ENCODE measurements around the gene ABLIM1.

The ABLIM1 gene

DNA sequence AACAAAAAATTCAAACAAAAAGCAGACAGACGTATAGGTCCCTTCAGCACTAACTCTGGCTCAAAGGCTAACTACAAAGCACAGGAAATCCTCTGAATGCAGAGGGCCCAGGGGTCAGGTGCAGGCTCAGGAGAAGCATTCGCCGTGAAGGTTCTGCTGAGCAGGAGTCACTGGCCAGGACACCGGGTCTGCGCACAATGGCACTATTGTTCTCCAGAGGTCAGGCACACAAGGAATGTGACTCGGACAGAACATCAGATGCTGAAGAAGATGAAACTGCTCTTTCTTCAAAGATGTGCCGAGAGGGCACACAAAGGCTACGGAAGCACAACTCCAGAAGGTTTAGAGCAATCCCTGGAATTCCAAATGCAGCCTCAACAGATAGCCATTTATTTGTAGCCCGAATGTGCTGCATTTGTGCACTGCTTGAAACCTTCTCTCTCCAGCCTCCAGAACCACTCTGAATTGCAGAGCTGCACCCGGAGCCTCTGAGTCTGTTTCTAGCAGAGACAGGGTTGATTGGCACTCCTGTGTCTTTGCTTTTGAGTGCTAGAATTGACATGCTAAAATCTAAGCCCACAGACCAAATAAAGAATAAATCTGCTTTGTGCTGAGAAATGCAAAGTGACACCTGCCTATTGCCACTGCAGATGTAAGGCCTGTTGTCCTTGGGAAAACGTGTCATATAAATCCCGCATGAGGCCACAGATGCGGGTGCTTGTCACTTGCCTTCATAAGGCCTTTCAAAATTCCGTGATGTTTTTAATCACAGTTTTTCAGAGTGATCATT is 168.4 kb downstream of the ABLIM1 start:
- no peaks in the 10 kb centered on the region for H3K27me3 ChIP-seq (ENCODE audit: control insufficient read depth in 1 of 2, insufficient read depth in 2 of 2, low read length in 2 of 2)
- H3K9me3 ChIP-seq (ENCODE audit: low read length), result no peaks in the 10 kb centered on the region
- H3K4me3 ChIP-seq (ENCODE audit: low read depth in 1 of 2, low read length in 2 of 2), result no peak overlapping the region
- H3K4me1 ChIP-seq (ENCODE audit: insufficient read depth, low read length), result peaks cover 15% of the 10 kb centered on the region
- no peak overlapping the region for H3K9ac ChIP-seq (ENCODE audit: low read length)
- peaks cover 4% of the 10 kb centered on the region for H3K36me3 ChIP-seq (ENCODE audit: insufficient read depth, low read length)
- H3K27ac ChIP-seq (ENCODE audit: low read depth, low read length), result no peak overlapping the region

DNA sequence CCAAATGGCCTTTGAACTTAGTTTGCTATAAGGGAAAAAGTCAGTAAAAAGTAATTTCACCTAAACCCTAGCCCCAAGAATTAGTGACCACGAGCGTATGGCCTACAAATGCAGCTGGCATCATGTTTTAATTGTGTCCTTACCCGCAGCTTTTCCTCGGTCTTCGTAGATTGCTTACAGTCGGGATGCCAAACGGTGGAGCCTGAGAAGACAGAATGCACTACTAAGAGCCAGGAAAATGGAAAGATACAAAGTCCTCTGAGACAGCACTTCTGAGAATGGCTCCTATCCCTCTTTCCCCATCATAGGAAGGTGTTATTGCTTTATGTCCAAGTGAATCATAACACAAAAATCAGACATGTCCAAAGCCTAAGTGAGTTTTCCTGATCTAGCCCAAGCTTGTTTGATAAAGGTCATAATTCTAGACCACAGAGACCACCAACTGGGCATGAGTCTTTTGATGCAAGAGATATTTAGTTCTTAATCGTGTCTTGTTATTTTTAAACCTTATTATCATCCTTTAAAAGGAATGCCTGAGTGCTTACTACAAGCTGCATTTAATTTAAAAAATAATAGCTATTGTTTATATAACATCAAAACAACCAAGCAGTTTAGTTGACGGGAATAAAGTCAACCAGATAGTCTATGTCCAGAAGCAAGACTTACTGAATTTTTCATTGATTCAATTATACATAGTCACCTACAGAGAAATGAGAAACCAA is 170.1 kb downstream of the ABLIM1 start:
- no peak overlapping the region for H3K9ac ChIP-seq (ENCODE audit: low read length)
- H3K4me1 ChIP-seq (ENCODE audit: insufficient read depth, low read length), result peaks cover 23% of the 10 kb centered on the region
- peaks cover 4% of the 10 kb centered on the region for H3K36me3 ChIP-seq (ENCODE audit: insufficient read depth, low read length)
- H3K9me3 ChIP-seq (ENCODE audit: low read length), result no peaks in the 10 kb centered on the region
- no peak overlapping the region for H3K27ac ChIP-seq (ENCODE audit: low read depth, low read length)
- H3K27me3 ChIP-seq (ENCODE audit: control insufficient read depth in 1 of 2, insufficient read depth in 2 of 2, low read length in 2 of 2), result no peaks in the 10 kb centered on the region
- no peak overlapping the region for H3K4me3 ChIP-seq (ENCODE audit: low read depth in 1 of 2, low read length in 2 of 2)

GRCh38 chr10:114486938-114487814 is 170.9 kb downstream of the ABLIM1 start:
- no peaks in the 10 kb centered on the region for H3K27me3 ChIP-seq (ENCODE audit: control insufficient read depth in 1 of 2, insufficient read depth in 2 of 2, low read length in 2 of 2)
- no peak overlapping the region for H3K4me3 ChIP-seq (ENCODE audit: low read depth in 1 of 2, low read length in 2 of 2)
- no peak overlapping the region for H3K9ac ChIP-seq (ENCODE audit: low read length)
- H3K27ac ChIP-seq (ENCODE audit: low read depth, low read length), result no peak overlapping the region
- no peaks in the 10 kb centered on the region for H3K9me3 ChIP-seq (ENCODE audit: low read length)
- peaks cover 25% of the 10 kb centered on the region for H3K4me1 ChIP-seq (ENCODE audit: insufficient read depth, low read length)
- H3K36me3 ChIP-seq (ENCODE audit: insufficient read depth, low read length), result peaks cover 4% of the 10 kb centered on the region

DNA sequence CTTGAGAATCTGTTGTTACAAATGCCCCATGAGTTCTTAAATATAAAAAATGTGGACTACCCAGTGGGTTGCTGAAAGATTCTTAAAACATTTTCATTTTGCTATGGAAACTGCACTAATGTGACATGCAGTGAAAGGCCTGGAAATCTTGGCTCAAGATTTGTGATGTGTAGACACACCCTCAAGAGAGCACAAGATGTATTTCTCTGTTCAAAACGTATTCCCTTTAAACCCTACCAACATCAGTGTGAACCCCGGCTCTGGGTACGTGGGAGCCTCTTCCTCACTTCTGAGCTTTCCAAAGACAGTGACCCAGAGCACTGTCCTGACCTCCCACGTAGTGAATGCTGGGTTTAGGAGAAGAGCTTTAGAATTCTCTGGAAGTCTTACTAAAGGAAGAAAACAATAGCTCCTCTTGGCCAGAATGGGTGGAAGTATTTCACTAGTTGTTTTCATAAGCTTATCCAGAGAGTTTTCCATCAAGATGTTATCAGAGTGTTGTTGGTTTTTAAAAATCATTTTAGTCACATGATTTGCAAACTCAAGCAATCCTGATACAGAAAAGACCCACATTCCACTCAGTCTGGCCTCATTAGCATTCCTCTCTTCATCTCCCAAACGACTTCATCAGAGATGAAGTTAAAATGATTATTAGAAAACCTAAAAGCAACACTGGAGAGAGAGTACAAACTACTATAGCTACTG is 172.2 kb downstream of the ABLIM1 start:
- peaks cover 26% of the 10 kb centered on the region for H3K4me1 ChIP-seq (ENCODE audit: insufficient read depth, low read length)

DNA sequence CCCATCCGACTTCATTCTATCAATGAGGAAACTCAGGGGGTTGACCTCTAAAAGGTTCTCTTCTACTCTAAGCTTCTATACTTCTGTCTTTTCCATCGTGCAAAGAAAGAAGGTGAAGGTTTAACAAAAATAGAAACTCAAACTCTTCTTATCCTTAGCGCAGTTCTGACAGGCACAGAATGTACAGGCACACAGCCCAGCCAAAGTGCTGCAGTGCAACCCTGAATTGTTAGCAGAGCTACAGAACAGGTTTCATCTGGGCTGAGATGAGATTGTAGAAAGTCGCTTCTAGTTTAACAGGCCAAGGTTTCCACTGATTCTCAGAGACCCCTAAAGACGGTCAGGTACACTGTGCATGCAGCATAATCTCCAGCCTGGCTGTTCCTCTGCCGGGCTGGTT is 174.5 kb downstream of the ABLIM1 start:
- H3K9me3 ChIP-seq (ENCODE audit: low read length), result no peaks in the 10 kb centered on the region
- peaks cover 26% of the 10 kb centered on the region for H3K4me1 ChIP-seq (ENCODE audit: insufficient read depth, low read length)
- no peaks in the 10 kb centered on the region for H3K27me3 ChIP-seq (ENCODE audit: control insufficient read depth in 1 of 2, insufficient read depth in 2 of 2, low read length in 2 of 2)
- no peak overlapping the region for H3K9ac ChIP-seq (ENCODE audit: low read length)
- H3K27ac ChIP-seq (ENCODE audit: low read depth, low read length), result no peak overlapping the region
- H3K36me3 ChIP-seq (ENCODE audit: insufficient read depth, low read length), result peaks cover 4% of the 10 kb centered on the region
- H3K4me3 ChIP-seq (ENCODE audit: low read depth in 1 of 2, low read length in 2 of 2), result no peak overlapping the region

More for the DNA sequence above, 172.2 kb downstream of the ABLIM1 start:
- peaks cover 4% of the 10 kb centered on the region for H3K36me3 ChIP-seq (ENCODE audit: insufficient read depth, low read length)
- no peak overlapping the region for H3K9ac ChIP-seq (ENCODE audit: low read length)
- H3K27ac ChIP-seq (ENCODE audit: low read depth, low read length), result no peak overlapping the region
- H3K27me3 ChIP-seq (ENCODE audit: control insufficient read depth in 1 of 2, insufficient read depth in 2 of 2, low read length in 2 of 2), result no peaks in the 10 kb centered on the region
- H3K4me3 ChIP-seq (ENCODE audit: low read depth in 1 of 2, low read length in 2 of 2), result no peak overlapping the region
- no peaks in the 10 kb centered on the region for H3K9me3 ChIP-seq (ENCODE audit: low read length)

DNA sequence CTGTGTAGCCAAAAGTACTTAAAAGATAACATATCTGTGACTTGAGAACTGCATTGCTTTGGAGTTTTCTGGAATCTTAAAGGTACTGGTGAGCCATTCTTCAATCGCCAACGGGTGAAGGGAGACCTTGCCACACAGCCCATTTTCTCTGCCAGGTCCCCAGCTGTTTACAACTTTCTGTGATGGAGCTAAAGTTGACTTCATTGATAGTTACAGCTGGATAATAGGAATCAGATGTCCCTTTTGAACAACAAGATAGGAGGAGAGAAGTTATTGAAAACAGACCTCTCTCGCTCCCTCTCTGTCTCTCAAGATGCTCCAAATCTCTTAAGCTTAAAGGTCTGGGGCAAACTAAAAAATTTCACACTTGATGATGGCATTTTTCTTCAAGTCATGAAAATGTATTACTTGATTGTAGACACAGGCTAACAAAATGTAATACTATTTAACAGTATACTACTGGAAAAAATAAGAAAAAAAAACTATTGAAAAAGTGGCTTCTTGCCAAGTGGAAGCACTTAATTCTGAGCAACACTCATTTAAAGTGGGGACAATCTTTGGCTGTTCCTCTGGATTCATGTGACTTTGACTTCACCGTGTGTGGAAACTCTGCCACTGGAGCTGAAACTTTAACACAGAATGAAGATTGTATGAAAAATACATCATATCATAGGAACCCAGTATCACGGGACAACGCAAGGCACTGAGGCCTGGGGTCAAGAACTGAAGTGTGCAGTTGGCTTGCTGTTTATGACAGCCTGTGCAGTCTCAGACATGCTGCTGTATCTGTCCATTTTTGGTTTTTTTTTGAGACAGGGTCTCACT is 175.4 kb downstream of the ABLIM1 start:
- no peak overlapping the region for H3K27ac ChIP-seq (ENCODE audit: low read depth, low read length)
- peaks cover 26% of the 10 kb centered on the region for H3K4me1 ChIP-seq (ENCODE audit: insufficient read depth, low read length)
- H3K36me3 ChIP-seq (ENCODE audit: insufficient read depth, low read length), result peaks cover 4% of the 10 kb centered on the region
- no peak overlapping the region for H3K4me3 ChIP-seq (ENCODE audit: low read depth in 1 of 2, low read length in 2 of 2)
- H3K9me3 ChIP-seq (ENCODE audit: low read length), result no peaks in the 10 kb centered on the region
- H3K9ac ChIP-seq (ENCODE audit: low read length), result no peak overlapping the region
- H3K27me3 ChIP-seq (ENCODE audit: control insufficient read depth in 1 of 2, insufficient read depth in 2 of 2, low read length in 2 of 2), result no peaks in the 10 kb centered on the region

DNA sequence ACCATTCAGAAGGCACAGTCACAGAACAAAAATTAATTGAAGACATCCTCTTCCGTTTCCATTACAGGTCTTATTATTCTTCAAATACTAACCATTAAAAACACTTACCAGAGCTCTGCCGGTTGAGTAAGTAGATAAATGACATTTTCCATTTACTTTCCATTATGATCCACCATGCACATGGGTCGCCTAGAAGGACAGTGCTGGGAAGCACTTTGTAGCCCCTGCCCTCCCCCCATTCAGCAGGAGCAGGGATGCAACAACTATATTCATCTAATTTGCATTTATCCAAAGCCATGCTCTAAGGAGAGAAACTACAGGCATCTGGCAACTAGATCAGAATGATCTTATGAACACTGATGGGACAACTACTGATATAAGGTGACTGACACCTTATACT is 177.0 kb downstream of the ABLIM1 start:
- Histone ChIP-seq H3K27me3 (ENCODE audit: control insufficient read depth in 1 of 2, insufficient read depth in 2 of 2, low read length in 2 of 2) (no peaks in the 10 kb centered on the region), H3K27ac (ENCODE audit: low read depth, low read length) (no peak overlapping the region), H3K9ac (ENCODE audit: low read length) (no peak overlapping the region), H3K9me3 (ENCODE audit: low read length) (no peaks in the 10 kb centered on the region), H3K4me3 (ENCODE audit: low read depth in 1 of 2, low read length in 2 of 2) (no peak overlapping the region), H3K36me3 (ENCODE audit: insufficient read depth, low read length) (no peaks in the 10 kb centered on the region), H3K4me1 (ENCODE audit: insufficient read depth, low read length) (peaks cover 28% of the 10 kb centered on the region)

GRCh38 chr10:114479836-114480235 is 178.2 kb downstream of the ABLIM1 start:
- Histone ChIP-seq H3K4me1 (ENCODE audit: insufficient read depth, low read length) (peaks cover 30% of the 10 kb centered on the region), H3K9ac (ENCODE audit: low read length) (no peak overlapping the region), H3K27ac (ENCODE audit: low read depth, low read length) (no peak overlapping the region), H3K9me3 (ENCODE audit: low read length) (no peaks in the 10 kb centered on the region), H3K4me3 (ENCODE audit: low read depth in 1 of 2, low read length in 2 of 2) (no peak overlapping the region), H3K27me3 (ENCODE audit: control insufficient read depth in 1 of 2, insufficient read depth in 2 of 2, low read length in 2 of 2) (no peaks in the 10 kb centered on the region), H3K36me3 (ENCODE audit: insufficient read depth, low read length) (no peaks in the 10 kb centered on the region)

DNA sequence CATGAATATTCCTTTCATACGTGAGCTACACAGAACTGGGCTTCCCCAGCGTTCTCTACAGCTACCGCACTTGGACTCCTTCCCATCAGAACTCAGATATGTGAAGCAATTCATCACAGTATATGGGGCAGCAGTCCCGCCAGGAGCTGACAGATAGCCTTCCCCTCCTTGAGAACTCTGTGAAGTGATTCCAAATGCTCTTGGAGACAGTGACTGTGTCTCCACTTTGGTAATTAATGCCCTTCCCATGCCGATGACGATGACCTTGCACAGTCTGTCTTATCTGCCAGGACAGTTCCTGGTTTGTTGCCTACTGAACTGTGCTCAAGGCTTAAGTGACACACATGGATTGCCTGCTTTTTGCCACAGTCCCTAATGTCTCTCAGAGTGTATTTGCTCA is 178.8 kb downstream of the ABLIM1 start:
- Histone ChIP-seq H3K27ac (ENCODE audit: low read depth, low read length) (no peak overlapping the region), H3K9me3 (ENCODE audit: low read length) (no peaks in the 10 kb centered on the region), H3K4me3 (ENCODE audit: low read depth in 1 of 2, low read length in 2 of 2) (no peak overlapping the region), H3K36me3 (ENCODE audit: insufficient read depth, low read length) (no peaks in the 10 kb centered on the region), H3K9ac (ENCODE audit: low read length) (no peak overlapping the region), H3K27me3 (ENCODE audit: control insufficient read depth in 1 of 2, insufficient read depth in 2 of 2, low read length in 2 of 2) (no peaks in the 10 kb centered on the region), H3K4me1 (ENCODE audit: insufficient read depth, low read length) (peaks cover 30% of the 10 kb centered on the region)

DNA sequence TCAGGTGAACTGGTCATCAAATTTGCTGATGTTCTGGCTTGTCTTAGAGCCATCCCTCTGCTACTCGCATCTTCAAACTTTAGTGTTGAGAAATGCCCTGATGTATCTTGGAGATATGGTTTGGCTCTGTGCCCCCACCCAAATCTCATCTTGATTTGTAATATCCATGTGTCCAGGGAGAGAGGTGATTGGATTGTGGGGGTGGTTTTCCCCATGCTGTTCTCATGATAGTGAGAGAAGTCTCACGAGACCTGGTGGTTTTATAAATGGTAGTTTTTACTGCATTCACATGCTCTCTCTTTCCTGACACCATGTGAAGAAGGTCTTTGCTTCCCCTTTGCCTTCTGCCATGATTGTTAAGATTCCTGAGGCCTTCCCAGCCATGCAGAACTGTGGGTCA is 179.8 kb downstream of the ABLIM1 start:
- H3K27ac ChIP-seq (ENCODE audit: low read depth, low read length), result no peak overlapping the region
- no peaks in the 10 kb centered on the region for H3K27me3 ChIP-seq (ENCODE audit: control insufficient read depth in 1 of 2, insufficient read depth in 2 of 2, low read length in 2 of 2)
- H3K9me3 ChIP-seq (ENCODE audit: low read length), result no peaks in the 10 kb centered on the region
- no peak overlapping the region for H3K9ac ChIP-seq (ENCODE audit: low read length)
- peaks cover 23% of the 10 kb centered on the region for H3K4me1 ChIP-seq (ENCODE audit: insufficient read depth, low read length)
- no peak overlapping the region for H3K4me3 ChIP-seq (ENCODE audit: low read depth in 1 of 2, low read length in 2 of 2)
- no peaks in the 10 kb centered on the region for H3K36me3 ChIP-seq (ENCODE audit: insufficient read depth, low read length)

All from muscle layer of colon (tissue), 2 donors.